Measurements from ENCODE around the gene LRIG1.

DNA sequence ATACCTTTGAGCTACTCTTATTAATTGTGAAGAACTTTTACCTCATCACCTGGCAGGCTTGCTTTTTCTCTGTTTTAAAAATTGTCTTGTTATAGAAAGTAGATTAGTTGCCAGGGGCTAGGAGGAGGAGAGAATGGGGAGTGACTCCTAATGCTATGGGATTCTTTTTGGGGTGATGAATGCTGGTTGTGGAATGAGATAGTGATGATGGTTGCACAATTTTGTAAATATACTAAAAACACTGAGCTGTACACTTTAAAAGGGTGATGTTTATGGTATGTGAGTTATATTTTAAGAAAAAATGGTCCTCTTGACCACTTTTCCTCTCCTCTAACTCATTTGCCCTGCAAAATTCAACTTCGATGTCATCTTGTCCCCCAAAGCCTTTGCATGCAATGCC is 31.8 kb upstream of the LRIG1 start:
- TF ChIP-seq, protein P1, sequence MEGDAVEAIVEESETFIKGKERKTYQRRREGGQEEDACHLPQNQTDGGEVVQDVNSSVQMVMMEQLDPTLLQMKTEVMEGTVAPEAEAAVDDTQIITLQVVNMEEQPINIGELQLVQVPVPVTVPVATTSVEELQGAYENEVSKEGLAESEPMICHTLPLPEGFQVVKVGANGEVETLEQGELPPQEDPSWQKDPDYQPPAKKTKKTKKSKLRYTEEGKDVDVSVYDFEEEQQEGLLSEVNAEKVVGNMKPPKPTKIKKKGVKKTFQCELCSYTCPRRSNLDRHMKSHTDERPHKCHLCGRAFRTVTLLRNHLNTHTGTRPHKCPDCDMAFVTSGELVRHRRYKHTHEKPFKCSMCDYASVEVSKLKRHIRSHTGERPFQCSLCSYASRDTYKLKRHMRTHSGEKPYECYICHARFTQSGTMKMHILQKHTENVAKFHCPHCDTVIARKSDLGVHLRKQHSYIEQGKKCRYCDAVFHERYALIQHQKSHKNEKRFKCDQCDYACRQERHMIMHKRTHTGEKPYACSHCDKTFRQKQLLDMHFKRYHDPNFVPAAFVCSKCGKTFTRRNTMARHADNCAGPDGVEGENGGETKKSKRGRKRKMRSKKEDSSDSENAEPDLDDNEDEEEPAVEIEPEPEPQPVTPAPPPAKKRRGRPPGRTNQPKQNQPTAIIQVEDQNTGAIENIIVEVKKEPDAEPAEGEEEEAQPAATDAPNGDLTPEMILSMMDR (IDR thresholded peaks at IDR 0.05; ENCODE audit: poor library complexity), result no peak
- TF ChIP-seq EZH2 (IDR thresholded peaks at IDR 0.05; ENCODE audit: borderline replicate concordance), result no peak
- no peak for TF ChIP-seq EZH2phosphoT487 (IDR thresholded peaks at IDR 0.05; ENCODE audit: low read depth, severe bottlenecking, unreplicated experiment)
